Measurements from ENCODE around the gene CC2D1B. TPM values are rescaled to one million over a fixed set of nuclear protein-coding genes. Genes with fewer than 3 reads are reported as not detected.

Gene CC2D1B
- polyA plus RNA-seq, 1 experiment, result 18.9 TPM

DNA sequence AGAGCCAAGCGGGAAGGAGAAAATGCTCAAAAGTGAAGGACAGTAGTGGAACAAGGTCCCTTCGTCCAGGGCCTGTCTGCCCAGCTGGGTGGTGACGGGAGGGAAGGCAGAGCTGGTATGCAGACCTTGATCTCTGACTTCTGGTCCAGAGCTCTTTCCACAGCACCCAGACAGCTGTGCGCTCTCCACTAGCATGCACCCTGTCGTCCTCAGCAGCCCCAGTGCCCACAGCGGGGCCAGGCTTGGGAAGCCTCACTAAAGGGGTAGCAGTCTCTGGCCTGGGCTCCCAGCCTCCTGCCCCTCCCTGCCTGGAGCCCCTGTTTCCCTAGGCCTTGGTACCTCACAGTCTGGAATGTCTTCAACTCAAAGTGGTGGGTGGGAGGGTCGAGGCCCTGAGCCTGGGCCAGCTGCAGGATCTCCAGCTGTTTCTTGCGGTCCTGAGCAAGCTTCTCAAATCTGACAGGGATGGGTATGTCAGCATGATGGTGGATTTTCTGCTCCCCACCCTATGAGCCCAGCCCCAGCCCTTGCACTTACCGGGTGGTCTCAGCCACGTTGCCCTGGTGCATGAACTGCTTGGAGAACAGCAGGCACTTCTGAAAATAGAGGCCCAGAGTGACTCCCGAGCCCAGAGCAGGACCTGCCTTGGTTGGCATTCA is 10.0 kb downstream of the CC2D1B start:
- POLR2A ChIA-PET, result no interaction called here
- CTCF ChIA-PET, result interaction anchor here (1.0 kb wide), 1 partner anchor 229 kb away, joined by 3 read pairs; no protein-coding TSS in a partner anchor
- TF ChIP-seq, protein P1, sequence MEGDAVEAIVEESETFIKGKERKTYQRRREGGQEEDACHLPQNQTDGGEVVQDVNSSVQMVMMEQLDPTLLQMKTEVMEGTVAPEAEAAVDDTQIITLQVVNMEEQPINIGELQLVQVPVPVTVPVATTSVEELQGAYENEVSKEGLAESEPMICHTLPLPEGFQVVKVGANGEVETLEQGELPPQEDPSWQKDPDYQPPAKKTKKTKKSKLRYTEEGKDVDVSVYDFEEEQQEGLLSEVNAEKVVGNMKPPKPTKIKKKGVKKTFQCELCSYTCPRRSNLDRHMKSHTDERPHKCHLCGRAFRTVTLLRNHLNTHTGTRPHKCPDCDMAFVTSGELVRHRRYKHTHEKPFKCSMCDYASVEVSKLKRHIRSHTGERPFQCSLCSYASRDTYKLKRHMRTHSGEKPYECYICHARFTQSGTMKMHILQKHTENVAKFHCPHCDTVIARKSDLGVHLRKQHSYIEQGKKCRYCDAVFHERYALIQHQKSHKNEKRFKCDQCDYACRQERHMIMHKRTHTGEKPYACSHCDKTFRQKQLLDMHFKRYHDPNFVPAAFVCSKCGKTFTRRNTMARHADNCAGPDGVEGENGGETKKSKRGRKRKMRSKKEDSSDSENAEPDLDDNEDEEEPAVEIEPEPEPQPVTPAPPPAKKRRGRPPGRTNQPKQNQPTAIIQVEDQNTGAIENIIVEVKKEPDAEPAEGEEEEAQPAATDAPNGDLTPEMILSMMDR (IDR thresholded peaks at IDR 0.05; ENCODE audit: insufficient read depth, low read depth, low read length), result no peak
- Histone ChIP-seq H3K4me3 (ENCODE audit: low read depth, low read length) (no peak overlapping the region), H3K27me3 (ENCODE audit: control insufficient read depth, insufficient read depth, low read length) (no peaks in the 10 kb centered on the region), H3K36me3 (ENCODE audit: control insufficient read depth, insufficient read depth, low read length) (peaks cover 72% of the 10 kb centered on the region)
- DNase-seq (ENCODE audit: low read depth), result no peak

DNA sequence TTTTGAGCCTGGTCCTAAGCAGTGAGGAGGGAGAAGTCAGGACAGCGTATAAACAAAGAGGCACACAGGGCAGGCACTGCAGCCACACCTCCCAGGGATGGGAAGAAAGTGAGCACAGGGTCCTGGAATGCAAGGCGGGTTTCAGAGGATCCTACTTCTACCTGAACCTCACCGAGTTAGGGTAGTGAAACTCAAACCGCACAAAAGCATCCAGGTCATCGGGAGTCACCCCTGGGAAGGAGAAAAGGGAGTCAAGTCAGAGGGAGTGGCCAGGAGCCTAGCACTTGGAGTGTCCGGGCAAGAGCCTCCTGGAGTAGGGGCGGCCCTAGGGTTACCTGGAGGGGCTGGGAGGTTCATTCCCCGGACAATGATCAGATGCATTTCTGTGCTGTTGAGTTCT is 10.6 kb downstream of the CC2D1B start:
- DNase-seq (ENCODE audit: low read depth), result no peak
- CTCF ChIA-PET, result no interaction called here

DNA sequence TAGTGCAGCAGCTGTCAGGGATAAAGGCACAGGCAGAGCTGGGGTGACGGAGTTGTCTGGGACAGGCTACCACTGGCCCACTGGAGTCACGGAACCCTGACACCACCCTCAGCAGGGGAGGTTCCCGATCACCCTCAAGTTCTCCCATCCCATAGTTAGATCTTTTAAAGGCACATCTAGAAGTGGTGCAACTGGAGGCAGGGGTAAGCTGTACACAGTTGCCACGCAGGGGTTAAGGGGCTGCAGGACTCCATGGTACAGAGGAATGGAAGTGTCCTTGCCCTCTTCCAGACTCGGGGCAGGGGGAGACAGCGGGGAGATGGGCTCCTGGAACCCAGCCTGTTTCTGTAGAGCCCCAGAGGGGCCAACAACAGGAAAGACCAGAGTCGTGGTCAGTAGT is 13.3 kb downstream of the CC2D1B start:
- peaks cover 43% of the 10 kb centered on the region for H3K36me3 ChIP-seq (ENCODE audit: control insufficient read depth, insufficient read depth, low read length)
- no peak for DNase-seq (ENCODE audit: low read depth)
- H3K27me3 ChIP-seq (ENCODE audit: control insufficient read depth, insufficient read depth, low read length), result no peaks in the 10 kb centered on the region
- TF ChIP-seq, protein P1 (IDR thresholded peaks at IDR 0.05; ENCODE audit: insufficient read depth, low read depth, low read length), result no peak
- no peak overlapping the region for H3K4me3 ChIP-seq (ENCODE audit: low read depth, low read length)
- ChIA-PET CTCF (no interaction called here), POLR2A (interaction anchor here (0.7 kb wide), 1 partner anchor 241 kb away, joined by 3 read pairs; no protein-coding TSS in a partner anchor)

More for the DNA sequence above, 10.6 kb downstream of the CC2D1B start:
- TF ChIP-seq, protein P1 (IDR thresholded peaks at IDR 0.05; ENCODE audit: insufficient read depth, low read depth, low read length), result no peak
- Histone ChIP-seq H3K4me3 (ENCODE audit: low read depth, low read length) (no peak overlapping the region), H3K27me3 (ENCODE audit: control insufficient read depth, insufficient read depth, low read length) (no peaks in the 10 kb centered on the region), H3K36me3 (ENCODE audit: control insufficient read depth, insufficient read depth, low read length) (peaks cover 67% of the 10 kb centered on the region)
- POLR2A ChIA-PET, result no interaction called here

DNA sequence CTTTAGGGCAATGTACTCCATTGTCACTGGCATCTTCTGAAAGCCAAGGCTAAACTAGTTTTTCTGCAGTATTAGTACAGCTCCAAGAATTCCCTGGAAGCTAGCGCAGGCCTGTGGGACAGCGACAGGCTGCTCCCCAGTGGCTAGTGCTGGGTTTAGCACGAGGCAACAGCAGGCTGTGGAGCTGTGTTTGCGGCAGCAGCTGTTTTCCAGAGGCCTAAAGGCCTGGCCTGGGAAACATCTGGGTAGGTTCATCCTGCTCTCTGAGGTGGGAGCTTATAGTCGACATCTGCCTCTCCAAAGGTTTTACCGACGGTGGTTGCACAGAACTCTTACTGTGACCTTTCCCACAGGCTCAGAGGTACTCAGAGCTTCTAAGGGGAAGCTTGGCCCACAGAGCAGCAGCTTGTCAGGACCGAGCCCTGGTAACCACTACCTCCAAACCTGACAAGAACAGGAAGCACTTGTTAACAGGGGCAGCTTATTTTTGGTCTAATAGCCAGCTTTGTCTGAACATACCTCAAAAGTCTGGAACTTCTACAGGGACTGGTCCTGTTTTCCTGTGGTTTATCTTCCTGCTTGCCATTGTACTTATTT is 17.2 kb downstream of the CC2D1B start:
- CTCF ChIA-PET, result interaction anchor here (0.9 to 1.6 kb wide), 7 partner anchors 9 to 328 kb away, joined by 3 to 17 read pairs (median 3); partner anchors contain the start of gene CC2D1B

DNA sequence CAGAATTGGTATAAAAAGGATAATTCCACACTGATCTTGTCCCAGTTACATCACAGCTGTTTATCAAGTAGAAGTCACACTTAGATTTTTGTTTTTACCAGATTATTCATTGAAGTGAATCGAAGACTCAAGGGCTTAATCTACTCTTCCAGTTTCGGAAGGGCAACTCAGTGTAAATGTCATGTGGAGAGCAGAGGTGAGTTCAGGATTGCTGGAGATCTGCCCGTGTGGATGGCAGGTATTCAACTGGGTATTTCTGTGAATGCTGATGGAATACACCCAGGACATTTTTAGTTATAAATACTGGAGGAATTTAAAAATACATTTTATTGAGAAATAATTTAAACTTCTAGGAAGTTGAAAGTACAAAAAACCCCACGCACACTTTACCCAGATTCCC is 19.4 kb downstream of the CC2D1B start:
- ChIA-PET POLR2A (interaction anchor here (0.6 kb wide), 1 partner anchor 227 kb away, joined by 4 read pairs; no protein-coding TSS in a partner anchor), CTCF (interaction anchor here (0.5 kb wide), 1 partner anchor 214 kb away, joined by 4 read pairs; no protein-coding TSS in a partner anchor)
- TF ChIP-seq, protein P1 (IDR thresholded peaks at IDR 0.05; ENCODE audit: insufficient read depth, low read depth, low read length), result no peak
- Histone ChIP-seq H3K36me3 (ENCODE audit: control insufficient read depth, insufficient read depth, low read length) (no peaks in the 10 kb centered on the region), H3K27me3 (ENCODE audit: control insufficient read depth, insufficient read depth, low read length) (no peaks in the 10 kb centered on the region), H3K4me3 (ENCODE audit: low read depth, low read length) (no peak overlapping the region)
- no peak for DNase-seq (ENCODE audit: low read depth)

More for the DNA sequence above, 17.2 kb downstream of the CC2D1B start:
- POLR2A ChIA-PET, result no interaction called here
- Histone ChIP-seq H3K4me3 (ENCODE audit: low read depth, low read length) (no peak overlapping the region), H3K27me3 (ENCODE audit: control insufficient read depth, insufficient read depth, low read length) (no peaks in the 10 kb centered on the region), H3K36me3 (ENCODE audit: control insufficient read depth, insufficient read depth, low read length) (peaks cover 10% of the 10 kb centered on the region)
- TF ChIP-seq, protein P1 (IDR thresholded peaks at IDR 0.05; ENCODE audit: insufficient read depth, low read depth, low read length), result peak; percentile 61
- no peak for DNase-seq (ENCODE audit: low read depth)
